GM19324 (cell line): ENCODE measurements around the gene CST11.
"Not testable (repeated sequence)": the region's sequence is repeated elsewhere in the genome, so short reads cannot be mapped to it uniquely, and the experiment has no call there.

Experiments used
- ATAC-seq: cut with Tn5 transposase; IDR thresholded peaks from one replicate; pipeline ENCODE4 v1.9.1; 2021; ENCODE audit warnings: mild to moderate bottlenecking, moderate library complexity; ENCODE audit not compliant: unreplicated experiment, low FRiP score

CST11 gene, protein sequence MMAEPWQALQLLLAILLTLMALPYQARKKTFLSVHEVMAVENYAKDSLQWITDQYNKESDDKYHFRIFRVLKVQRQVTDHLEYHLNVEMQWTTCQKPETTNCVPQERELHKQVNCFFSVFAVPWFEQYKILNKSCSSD

DNA sequence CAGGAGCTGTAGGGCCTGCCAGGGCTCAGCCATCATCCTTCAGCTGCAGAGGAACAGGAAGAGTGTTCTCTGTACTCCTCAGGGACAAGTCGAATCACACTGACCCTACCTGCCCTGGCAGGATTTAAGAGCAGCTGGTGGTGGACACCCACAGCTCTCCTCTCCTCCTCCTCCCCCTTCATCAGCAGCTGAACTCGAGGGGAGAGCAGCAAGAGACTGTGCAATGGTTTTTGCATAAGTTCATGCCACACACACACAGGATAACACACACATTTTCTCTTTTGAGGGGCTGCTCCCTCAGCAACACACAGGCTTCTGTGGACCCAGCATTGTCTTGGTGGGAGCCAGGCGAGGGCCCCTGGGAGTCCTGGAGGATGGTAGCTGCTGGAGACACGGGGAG is at the start of gene CST11:
CST11 (minus strand) TSS at position 101 of the 400 bp plus-strand sequence; CDS start at position 36, 65 bp downstream.
- no peak for ATAC-seq

DNA sequence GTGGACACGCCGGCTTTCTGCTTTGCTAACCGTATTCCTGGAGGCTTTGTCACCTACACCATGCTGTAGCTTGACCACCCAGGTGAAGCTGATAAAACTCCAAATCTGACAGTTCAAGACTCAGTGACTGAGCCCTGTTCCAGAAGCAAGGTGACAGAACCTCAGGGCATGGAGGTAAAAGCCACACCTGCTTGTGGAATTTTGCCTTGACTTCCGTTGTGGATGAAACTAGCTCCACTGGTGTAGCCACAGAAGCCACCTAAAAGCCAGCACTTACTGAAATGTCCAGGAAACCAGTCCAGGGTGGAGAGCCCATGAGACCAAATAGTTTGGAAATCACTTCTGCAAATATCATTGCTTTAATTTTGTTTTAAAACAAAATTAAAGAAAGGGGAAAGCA is 49.2 kb upstream of the CST11 start:
- no peak for ATAC-seq

DNA sequence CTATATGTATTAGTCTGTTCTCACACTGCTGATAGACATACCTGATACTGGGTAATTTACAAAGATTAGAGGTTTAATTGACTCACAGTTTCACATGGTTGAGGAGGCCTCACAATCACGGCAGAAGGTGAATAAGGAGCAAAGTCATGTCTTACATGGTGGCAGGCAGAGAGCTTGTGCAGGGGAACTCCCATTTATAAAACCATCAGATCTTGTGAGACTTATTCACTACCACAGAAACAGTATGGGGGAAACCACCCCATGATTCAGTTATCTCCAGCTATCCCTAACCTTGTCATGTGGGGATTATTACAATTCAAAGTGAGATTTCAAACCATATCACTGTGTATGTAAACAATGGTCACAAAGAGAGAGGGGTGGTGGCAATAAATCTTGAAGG is 44.9 kb upstream of the CST11 start:
- no peak for ATAC-seq

DNA sequence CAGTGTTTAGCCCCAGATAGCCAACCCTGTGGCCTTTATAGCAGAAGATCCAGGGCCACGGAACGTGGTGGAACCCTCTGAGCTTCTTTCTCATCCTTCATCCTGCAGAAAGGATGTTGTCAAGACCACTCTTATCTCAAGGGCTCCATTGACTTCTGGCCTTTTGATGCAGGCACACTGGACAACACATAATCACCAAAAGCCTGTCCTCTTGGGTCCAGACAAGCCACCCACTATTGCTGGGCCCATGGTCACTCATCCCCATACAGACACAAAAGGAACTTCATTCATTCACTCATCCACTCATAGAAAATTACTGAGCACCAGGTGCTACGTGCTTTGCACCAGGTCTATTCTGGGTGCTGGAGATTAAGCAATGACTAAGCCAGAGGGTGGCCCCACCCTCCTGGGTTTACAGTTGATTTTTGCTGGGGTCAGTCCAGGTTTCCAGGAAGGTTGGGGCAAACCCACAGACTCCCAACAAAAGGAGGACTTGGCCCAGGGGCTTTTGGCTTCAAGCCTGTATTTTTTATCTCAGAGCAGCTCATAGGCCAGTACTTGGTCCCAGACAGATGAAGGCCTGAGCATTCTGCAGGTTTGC is 40.6 kb upstream of the CST11 start:
- ATAC-seq = no peak

DNA sequence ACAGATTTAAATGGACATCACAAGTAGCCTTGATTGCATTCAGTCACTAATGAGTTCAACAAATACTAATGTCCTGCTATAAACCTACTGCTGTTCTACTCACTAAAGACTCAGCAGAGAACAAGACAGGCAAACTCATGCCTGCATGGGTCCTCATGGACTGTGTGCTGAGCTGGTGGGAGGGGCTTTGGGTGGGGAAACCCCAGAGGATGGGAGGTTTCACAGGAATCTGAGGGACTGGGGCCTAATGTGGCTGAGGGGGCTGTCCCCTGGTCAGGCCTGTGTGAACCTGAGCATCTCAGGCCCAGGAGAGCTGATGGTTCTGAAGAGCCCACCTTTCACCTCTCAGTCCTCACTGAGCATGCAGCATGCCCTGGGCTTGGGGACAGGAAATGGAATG is 39.6 kb upstream of the CST11 start:
- ATAC-seq = no peak

DNA sequence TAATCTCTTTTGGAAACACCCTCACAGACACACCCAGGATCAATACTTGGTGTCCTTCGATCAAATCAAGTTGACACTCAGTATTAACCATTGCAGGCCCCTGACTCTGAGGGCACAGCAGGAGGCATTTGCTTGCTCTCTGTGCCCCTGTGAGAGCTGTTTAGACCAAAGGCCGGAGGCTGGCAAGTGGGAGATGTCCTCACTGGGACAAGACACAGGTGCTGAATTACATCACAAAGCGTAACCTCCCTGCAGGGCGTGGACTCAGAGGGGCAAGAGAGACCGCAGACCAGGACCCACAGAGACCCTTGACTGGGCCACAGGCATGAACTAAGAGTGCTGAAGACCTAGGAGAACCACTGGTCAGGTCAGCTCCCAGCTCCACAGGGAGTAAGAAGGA is 38.1 kb upstream of the CST11 start, which contains the start of gene CST8:
CST8 (plus strand) TSS at position 301 of the 400 bp plus-strand sequence. CDS start 551 bp downstream, outside the sequence.
- no peak for ATAC-seq

DNA sequence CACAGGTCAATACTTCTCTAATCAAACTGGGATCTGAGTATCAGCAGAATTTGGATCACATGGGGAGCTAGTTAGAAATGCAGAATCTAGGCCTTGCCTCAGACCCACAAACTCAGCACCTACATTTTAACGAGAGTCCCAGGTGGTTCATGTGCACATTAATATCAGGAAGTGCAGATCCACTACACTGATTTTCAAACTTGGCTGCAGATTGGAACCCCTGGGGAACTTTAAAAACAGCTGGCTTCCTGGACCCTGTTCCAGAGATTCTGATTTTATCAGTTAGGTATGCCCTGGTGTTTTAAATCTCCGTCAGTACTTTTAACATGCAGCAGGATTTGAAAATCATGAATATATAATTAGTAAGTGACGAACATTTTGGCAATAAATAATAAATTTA is 36.3 kb upstream of the CST11 start:
- no peak for ATAC-seq

DNA sequence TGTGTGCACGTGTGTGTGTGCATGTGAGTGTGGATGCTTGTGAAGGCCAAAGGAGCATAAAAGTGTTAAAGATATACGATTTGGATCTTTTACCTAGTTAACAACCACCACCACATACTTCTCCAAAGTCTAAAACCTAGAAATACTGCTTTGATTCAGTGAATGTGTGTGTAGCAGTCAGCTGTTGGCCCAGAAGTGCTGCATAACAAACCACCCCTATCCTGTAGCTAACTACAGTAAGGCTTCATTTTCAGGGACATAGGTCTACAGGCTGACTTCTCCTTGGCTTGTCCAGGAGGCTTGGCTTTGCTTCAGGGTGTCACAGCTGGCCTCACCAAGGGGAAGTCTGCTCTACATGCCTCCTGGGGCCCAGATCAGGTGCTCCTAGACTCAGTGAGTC is 35.8 kb upstream of the CST11 start:
- no peak for ATAC-seq

DNA sequence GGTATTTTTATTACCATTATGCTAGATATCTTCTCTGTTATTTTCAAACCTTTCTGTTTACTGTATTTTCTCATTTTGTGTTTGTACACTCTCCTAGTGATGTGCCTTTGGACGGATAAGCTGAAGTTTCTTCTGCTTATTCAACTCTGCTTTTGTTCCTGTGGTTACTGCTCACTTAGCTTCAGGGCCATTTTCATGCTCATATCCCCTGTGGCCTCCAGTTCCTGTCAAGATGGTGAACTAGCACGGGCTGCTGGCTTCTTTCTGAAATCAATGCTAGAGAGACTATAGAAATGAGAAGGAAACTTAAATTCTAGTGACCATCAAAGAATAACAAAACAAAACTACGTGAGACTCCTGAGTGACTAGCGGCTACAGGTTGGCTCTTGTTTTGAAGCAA is 31.4 kb upstream of the CST11 start:
- ATAC-seq = no peak

DNA sequence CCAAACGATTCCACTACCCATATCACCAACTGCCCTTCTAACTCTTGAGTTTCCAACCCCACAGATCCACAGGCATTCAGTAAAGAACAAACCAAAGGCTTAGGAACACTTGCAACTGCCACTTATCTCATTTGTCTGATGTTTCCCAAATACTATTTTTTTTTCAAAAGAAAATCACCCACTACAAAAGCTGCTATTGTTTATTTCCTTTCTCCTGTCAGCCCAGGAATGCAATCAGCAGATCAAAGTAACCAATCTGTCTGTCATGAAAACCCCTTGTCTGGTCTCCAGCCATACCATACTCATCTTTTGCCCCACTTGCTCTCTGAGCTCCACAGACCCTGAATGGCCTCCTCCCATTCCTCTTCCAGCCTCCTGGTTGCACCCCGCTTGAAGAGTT is 29.5 kb upstream of the CST11 start:
- ATAC-seq = no peak

DNA sequence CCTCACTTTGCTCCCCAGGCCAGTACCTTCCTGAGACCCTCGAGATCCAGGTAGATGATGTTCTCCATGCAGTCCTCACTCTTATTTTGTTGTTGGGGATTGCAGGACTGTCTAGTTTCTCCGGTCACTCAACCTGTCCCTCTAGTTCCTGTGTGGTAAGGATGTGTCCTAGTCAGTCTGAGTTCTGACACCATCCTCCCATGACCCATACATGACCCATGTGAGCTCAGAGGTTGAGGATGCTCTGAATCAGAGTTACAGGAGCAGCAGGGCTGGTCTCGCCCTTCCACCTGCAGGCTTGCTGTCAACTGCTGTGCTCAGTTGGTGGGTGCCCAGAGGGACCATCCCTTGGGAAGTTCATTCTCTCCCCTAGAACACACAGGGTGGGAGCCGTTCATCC is 26.4 kb upstream of the CST11 start:
- no peak for ATAC-seq

DNA sequence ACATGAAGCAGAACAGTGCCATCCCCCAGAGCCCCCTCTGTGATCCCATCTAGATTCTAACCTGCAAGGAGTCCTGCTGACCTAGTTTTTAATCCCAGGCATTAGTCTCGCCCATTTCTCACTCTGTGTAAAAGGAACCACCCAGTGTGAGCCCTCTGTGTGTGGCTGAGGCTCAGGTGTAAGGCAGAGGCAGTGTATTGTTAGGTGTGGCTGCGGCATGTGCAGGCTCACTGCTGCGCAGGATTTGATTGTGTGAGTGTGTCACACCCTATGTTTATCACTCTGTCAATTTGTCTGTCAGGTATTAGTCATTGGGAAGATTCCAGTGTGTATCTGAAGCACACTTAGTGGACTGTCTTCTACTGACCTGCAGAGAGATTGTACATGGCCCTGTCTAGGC is 24.5 kb upstream of the CST11 start:
- no peak for ATAC-seq

DNA sequence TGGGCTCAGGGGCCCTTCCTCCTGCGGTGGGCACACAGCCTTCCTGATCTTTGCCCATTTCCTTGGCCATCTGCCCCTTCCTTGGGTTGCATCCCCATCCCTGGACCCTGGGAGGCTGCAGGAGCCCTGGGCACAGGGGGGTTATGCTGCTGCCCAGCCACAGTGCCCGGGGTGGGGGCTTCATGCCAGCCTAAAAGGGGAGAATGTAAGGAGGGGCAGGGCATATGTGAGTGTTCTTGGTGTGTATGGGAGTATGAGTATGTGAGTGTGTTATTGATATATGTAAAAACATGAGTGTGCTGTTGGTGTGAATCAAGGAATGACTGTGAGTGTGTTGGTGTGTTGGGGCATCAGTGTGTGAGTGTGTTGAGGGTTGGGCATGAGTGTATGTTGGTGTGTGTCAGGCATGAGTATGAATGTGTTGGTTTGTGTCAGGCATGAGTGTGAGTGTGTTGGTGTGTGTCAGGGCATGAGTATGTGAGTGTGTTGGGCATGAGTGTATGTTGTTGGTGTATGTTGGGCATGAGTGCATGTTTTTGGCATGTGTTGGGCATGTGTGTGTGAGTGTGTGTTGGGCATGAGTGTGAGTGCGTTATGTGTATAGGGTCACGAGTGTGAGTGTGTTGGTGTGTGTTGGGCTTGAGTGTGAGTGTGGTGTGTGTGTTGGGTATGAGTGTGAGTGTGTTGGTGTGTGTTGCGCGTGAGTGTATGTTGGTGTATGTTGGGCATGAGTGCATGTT is 23.5 kb upstream of the CST11 start:
- no peak for ATAC-seq

DNA sequence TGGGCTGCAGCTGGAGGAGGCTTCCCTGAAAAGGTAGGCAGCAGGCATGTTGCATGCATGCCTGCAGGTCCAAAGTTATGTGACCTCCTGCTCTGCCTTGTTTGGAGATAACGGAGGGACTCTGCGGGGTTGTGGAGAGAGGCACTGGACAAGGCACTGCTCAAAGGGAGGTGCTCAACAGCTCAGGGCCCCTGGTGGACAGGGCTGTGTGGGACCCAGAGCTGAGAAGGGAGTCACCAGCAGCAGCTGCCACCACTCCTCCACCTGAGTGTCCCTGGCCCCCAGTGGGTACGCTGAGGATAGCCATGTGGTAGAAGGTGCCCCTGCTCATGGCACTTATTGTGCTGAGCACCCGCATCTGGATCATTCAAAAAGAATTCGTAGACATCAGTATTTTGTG is 22.7 kb upstream of the CST11 start:
- no peak for ATAC-seq

DNA sequence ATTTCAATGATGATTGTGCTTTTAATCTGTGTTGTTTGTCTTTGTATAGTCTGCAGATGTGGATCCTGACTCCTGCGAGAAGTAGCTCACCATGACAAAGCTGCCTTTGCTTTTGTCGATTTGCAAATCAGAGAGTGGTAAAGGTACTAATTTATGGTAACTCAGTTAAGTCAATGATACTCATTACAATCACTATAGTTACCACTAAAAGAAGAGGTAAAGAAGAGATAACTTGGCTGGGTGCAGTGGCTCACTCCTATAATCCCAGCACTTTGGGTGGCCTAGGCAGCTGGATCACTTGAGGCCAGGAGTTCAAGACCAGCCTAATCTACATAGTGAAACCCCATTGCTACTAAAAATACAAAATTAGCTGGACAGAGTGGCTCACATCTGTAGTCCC is 20.6 kb upstream of the CST11 start:
- not testable (repeated sequence) for ATAC-seq

DNA sequence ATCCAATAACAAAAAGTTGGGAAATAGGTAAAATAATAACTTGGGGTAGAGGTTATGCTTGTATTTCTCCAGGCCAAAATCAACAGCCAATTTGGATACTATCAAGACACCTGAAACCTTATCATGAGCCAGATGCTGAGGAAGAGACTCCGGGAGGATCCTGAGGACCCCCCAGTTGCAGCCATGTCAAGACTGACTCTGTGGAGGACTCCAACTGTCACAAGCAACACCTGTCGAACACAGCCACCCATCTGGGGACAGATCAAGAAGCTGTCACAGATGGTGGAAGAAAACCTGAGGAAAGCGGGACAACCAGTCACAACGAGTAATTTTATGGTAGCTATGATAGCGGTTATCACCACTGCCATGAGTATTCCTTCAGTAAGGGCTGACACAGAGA is 19.6 kb upstream of the CST11 start:
- ATAC-seq = not testable (repeated sequence)

DNA sequence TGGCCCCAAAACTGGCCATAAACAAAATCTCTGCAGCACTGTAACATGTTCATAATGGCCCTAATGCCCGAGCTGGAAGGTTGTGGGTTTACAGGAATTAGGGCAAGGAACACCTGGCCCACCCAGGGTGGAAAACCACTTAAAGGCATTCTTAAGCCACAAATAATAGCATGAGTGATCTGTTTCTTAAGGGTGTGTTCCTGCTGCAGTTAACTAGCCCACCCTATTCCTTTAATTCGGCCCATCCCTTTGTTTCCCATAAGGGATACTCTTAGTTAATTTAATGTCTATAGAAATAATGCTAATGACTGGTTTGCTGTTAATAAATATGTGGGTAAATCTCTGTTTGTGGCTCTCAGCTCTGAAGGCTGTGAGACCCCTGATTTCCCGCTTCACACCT is 14.3 kb upstream of the CST11 start:
- ATAC-seq = not testable (repeated sequence)

DNA sequence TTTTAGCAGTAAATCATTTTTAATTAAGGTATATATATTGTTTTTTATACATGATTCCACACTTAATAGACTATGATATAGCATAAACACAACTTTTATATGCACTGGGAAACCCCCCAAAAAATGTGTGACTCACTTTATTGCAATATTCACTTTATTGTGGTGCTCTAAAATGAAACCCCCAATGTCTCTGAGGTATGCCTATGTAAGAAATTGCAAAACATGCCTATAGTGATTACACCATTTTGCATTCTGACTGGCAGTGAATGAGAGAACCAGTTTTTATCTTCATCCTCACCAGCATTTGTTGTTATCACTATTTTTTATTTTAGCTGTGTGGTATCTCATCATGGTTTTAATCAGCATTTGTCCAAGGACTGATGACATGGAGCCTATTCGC is 8.5 kb upstream of the CST11 start:
- no peak for ATAC-seq

DNA sequence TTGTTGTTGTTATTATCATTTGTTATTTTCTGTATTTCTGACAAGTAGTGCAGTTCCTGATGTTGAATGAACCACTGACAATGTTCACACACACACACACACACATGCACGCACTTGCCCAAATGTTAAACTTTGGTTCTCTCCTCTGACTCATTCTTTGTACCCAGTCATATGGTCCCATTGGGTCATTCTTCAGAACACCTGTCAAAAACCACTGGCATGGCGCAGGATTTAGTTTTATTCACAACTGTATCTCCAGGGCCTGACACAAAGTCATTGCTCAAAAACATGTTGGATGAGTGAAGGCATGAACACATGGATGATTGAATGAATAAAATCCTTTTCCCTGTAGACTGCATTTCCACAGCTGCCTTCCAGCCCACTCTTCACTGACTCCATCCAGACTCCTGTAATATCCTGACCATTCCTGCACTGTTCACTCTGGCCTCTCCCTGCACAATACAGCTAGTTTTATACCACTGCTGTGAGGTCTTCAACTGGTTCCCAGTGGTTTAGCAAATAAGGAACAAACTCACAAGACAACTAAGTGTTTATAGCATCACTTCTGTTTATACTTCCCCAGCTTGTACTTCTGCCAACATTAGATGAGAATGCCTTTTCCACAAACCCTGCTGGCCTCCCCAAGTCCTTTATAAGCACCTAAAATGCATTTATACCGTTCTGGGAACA is 6.9 kb upstream of the CST11 start:
- ATAC-seq = no peak

DNA sequence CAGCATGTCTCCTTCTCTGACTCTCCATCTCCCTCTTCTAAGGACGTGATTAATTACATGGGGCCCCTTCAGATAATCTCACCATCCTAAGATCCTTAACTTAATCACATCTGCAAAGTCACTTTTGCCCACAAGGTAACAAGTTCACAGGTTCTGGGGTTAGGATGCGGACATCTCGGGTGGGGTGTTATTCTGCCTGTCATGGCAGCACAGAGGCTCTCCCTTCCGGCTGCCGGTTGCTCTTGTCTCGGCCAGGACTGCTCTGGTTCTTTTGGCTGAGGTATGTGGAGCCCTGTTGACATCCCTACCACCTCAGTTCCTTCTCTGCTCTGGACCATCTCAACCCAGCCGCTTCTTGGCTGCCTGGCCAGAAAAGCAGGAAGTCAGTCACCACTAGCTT is 4.2 kb upstream of the CST11 start:
- ATAC-seq = no peak

DNA sequence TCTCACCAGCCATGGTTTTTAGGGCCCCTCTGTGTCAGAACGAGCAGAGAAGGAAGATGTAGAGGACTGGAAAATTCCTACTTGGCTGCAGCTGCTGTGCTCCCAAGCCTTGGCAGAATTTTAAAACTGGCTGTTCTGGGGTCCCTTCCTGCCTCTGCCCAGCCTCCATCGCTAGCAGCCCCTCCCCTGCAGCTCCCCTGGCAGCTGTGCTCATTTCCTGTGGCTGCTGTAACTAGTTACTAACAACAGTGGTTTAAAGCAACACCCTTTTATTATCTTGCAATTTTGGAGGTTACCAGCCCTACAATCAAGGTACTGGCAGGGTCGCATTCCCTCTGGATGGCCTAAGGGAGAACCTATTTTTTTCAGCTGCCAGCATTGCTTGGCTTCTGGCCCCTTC is 3.7 kb upstream of the CST11 start:
- ATAC-seq = no peak
